ENCODE measurements around the gene UNC5CL.
A peak's percentile ranks its signal among the peaks of the same experiment; 100 is the strongest.

UNC5CL gene

GRCh38 chr6:41039060-41039998 is at the start of gene UNC5CL:
TSS of gene UNC5CL (minus strand) at chr6:41039221. CDS start at chr6:41035074, 4,147 bp downstream.
- peak in 1 of 2 experiments; percentile 14 for DNase-seq

GRCh38 chr6:41088451-41088850 is 49.4 kb upstream of the UNC5CL start:
- DNase-seq, result no peak

DNA sequence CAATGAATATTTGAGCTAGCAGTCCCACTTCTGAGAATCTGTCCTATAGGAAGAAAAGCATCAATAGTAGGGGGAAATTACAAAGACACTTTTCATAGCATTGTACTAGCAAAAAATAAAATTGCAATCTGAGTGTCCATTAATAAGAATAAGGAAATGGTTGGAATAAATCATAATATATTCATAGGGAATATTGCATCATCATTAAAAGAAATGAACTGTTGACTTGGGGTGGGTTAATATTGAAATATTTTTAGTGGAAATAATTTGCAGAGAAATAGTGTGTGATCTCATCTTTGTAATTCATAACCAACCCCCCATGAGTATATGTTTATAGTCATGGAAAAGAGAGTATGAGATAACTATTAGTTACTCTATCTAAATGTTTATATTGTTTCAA is 46.2 kb upstream of the UNC5CL start:
- no peak for DNase-seq

- DNase-seq, result no peak
These were observed 44.1 kb upstream of the UNC5CL start for GRCh38 chr6:41083072-41083471.

DNA sequence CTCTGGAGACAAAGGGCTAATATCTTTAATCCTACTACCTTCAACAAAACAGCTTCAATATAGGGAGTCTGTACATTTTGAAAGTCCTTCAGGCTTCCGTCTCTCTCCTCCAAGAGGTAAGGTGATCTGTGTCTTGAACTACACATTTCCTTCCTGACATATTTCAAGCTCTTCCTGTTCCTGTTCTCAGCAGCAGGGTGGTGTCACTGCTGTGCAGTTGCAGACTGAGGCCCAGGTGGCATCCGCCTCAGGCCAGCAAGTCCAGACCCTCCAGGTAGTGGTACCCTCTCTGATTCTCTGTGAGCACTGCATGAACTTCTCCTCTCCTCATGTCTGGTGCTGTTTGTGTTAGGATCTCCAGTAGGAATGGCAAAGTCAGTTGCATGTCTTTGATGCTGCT is 41.6 kb upstream of the UNC5CL start:
- no peak for DNase-seq

DNA sequence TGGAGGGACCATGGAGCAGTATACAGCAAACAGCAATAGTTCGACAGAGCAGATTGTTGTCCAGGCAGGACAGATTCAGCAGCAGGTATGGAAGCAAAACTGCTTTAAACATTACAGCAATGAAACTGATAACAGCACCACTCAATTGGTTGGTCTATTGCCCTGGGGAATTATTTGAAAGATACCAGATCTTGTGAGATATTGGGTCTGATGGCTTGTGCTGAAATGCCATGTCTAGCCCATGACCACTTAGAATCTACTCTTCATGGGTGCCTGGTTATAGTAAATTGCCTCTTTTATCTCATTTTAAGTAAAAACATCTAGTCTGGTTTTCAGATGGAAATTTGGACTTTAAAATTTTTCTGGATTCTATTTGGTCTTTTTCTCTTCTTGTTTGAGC is 40.1 kb upstream of the UNC5CL start:
- DNase-seq, result no peak

GRCh38 chr6:41078101-41078500 is 39.1 kb upstream of the UNC5CL start:
- DNase-seq, result no peak

DNA sequence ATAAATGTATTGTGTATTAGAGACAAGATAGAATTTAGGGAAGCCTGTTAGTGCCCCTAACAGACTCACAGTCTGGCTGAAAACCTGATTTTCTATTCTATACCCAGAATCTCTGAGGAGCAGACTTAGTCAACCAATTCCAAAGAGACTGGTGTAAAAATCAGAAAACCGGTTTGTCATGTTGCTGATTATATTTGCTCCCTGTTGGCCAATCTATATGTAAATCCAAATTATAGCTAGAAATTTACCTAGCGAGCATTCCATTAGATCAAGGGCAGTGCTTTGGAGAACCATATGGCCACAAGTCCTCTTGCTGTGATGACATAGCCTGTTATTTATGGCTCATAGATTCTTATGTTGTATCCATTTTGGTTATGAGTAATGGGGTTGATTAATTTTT is 38.5 kb upstream of the UNC5CL start:
- no peak for DNase-seq

GRCh38 chr6:41075651-41076626 is 36.9 kb upstream of the UNC5CL start:
- DNase-seq, result no peak

GRCh38 chr6:41074692-41075436 is 35.8 kb upstream of the UNC5CL start:
- DNase-seq, result no peak

GRCh38 chr6:41073968-41074691 is 35.1 kb upstream of the UNC5CL start:
- DNase-seq, result peak in 1 of 2 experiments; percentile 28

DNA sequence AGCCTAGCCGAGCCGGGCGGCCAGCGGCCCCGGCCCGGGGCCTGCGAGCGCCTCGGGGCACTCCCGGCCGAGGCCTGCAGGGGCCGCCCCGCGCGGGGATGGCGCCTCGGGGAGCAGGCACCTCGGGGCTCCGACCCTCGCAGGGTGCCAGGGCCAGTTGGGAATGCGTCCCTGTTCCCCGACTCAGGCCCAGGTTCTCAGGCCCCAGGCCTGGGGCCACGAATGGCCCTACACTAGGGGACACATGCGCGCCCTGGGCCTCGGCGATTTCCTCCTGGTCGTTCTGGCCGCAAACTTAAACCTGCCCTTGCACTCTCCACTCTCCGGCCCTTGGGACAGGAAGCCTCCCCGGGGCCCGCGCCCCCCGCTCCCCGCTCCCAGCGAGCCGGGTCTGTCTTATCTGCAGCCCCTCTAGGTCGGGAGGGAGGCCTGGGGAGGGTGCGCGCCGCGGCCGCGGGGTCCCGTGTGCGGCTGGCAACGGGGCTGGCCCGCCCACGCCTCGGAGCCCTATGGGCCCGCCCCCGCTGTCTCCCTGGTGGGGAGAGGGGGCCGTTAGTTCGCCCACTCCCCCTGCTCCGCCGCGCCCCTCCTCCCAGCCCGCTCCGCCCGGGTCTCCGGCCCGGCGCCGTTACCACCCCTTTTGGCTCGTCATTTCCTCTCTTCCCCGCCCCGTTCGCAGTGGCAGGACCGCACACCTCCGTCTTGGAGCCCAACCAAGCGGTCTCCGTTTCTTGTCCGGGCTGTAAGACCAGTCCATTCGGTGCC is 34.4 kb upstream of the UNC5CL start:
- DNase-seq, result peak; percentile 58 to 81

- peak; percentile 100 for DNase-seq
These were observed 33.8 kb upstream of the UNC5CL start, which contains the start of gene NFYA for GRCh38 chr6:41072836-41073202. TSS of gene NFYA (plus strand) at chr6:41072974. CDS start at chr6:41079090, 6,116 bp downstream.

GRCh38 chr6:41071923-41072835 is 33.2 kb upstream of the UNC5CL start, which contains the start of gene OARD1:
TSS of gene OARD1 (minus strand) at chr6:41072356. CDS start at chr6:41071634, 722 bp downstream.
- DNase-seq, result peak; percentile 100

GRCh38 chr6:41071501-41071922 is 32.5 kb upstream of the UNC5CL start:
- no peak for DNase-seq

DNA sequence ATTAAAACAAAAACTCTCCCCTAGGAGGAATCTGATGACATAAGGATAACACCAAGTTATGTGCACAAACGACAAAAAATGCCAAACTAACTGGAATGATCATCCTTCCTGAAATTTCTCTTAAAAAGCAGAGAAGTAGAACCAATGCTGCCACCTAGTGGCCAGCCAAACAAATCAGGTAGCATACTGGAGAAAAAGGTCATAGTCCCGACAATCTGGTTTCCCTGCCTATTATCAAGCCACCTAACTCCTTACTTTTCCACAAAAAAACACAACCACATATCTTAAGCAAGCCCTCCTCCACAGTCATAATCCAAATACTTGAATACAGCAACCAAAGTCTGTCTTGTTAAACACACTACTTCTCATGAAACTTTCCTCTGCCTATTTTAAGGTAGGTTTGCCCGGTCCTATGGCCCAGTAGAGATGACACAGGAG is 27.9 kb upstream of the UNC5CL start:
- peak; percentile 7 to 50 for DNase-seq

- no peak for DNase-seq
These were observed 26.6 kb upstream of the UNC5CL start for GRCh38 chr6:41065550-41066026.

GRCh38 chr6:41064841-41065240 is 25.8 kb upstream of the UNC5CL start:
- no peak for DNase-seq

GRCh38 chr6:41063884-41064285 is 24.9 kb upstream of the UNC5CL start:
- DNase-seq, result no peak

DNA sequence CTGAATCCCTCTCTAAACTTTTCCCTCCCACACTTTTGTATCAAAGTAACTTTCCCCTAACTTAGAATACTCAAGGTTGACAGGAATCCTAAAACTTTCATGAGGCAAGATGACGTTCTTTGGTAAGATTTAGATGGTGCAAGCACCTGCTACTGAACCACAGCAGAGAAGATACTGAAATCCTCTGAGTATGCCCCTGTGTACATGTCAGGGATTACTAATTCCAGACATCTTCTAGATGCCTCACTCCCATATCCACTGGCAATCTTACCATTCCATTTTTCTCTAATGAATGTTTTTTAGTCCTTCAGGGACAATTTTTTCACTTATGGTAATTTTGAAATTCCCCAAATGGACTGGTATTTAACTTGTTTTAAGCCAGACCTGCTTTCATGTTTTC is 23.0 kb upstream of the UNC5CL start:
- no peak for DNase-seq
